Inflammatory macrophage treated with lipopolysaccharide for 4 hours (primary cell): ENCODE data around the gene ANKFN1.
A peak's percentile ranks its signal among the peaks of the same experiment; 100 is the strongest.

Experiments
- DNase-seq: peaks from one replicate; pipeline ENCODE4 v3.0.0-alpha.2; 2020

The ANKFN1 gene

GRCh38 chr17:56449176-56449575, 295.9 kb downstream of the ANKFN1 start:
- DNase-seq, result no peak

- DNase-seq, result no peak
Observed at GRCh38 chr17:56451629-56452028, 298.4 kb downstream of the ANKFN1 start.

- DNase-seq, result no peak
Observed at GRCh38 chr17:56452461-56452860, 299.2 kb downstream of the ANKFN1 start.

- DNase-seq, result no peak
Observed at GRCh38 chr17:56457501-56457900, 304.2 kb downstream of the ANKFN1 start.

GRCh38 chr17:56465886-56466285, 312.6 kb downstream of the ANKFN1 start:
- no peak for DNase-seq

- no peak for DNase-seq
Observed at GRCh38 chr17:56468840-56469239, 315.6 kb downstream of the ANKFN1 start.

GRCh38 chr17:56471696-56472095, 318.4 kb downstream of the ANKFN1 start:
- no peak for DNase-seq

GRCh38 chr17:56475116-56475515, 321.8 kb downstream of the ANKFN1 start:
- peak; percentile 31 for DNase-seq

- peak; percentile 21 for DNase-seq
Observed at GRCh38 chr17:56478836-56479447, 325.7 kb downstream of the ANKFN1 start.

- DNase-seq, result no peak
Observed at GRCh38 chr17:56480501-56480900, 327.2 kb downstream of the ANKFN1 start.

GRCh38 chr17:56481659-56482058, 328.4 kb downstream of the ANKFN1 start:
- no peak for DNase-seq

GRCh38 chr17:56482229-56482628, 329.0 kb downstream of the ANKFN1 start:
- DNase-seq, result no peak

- DNase-seq, result no peak
Observed at GRCh38 chr17:56486732-56487131, 333.5 kb downstream of the ANKFN1 start.

- DNase-seq, result no peak
Observed at GRCh38 chr17:56488800-56489199, 335.5 kb downstream of the ANKFN1 start.

- DNase-seq, result no peak
Observed at GRCh38 chr17:56489980-56490379, 336.7 kb downstream of the ANKFN1 start.

GRCh38 chr17:56495556-56495955, 342.3 kb downstream of the ANKFN1 start:
- no peak for DNase-seq

- DNase-seq, result no peak
Observed at GRCh38 chr17:56497132-56497531, 343.9 kb downstream of the ANKFN1 start.

- peak; percentile 49 for DNase-seq
Observed at GRCh38 chr17:56499799-56500388, 346.6 kb downstream of the ANKFN1 start.

- peak; percentile 1 for DNase-seq
Observed at GRCh38 chr17:56502120-56502654, 348.9 kb downstream of the ANKFN1 start.

GRCh38 chr17:56505154-56505756, 352.0 kb downstream of the ANKFN1 start:
- DNase-seq, result peak; percentile 13

- DNase-seq, result no peak
Observed at GRCh38 chr17:56506349-56506748, 353.1 kb downstream of the ANKFN1 start.

GRCh38 chr17:56510554-56511342, 357.5 kb downstream of the ANKFN1 start:
- DNase-seq, result no peak

GRCh38 chr17:56514264-56514663, 361.0 kb downstream of the ANKFN1 start:
- DNase-seq, result no peak
